Activated effector memory CD4-positive, alpha-beta T cell treated with anti-CD3 and anti-CD28 coated beads, Interleukin-2, amount 50 U/mL, for 16 hours (primary cell): ENCODE measurements around the gene BPIFB6.

Source experiments
- DNase-seq: peaks from one replicate; pipeline ENCODE4 v3.0.0-alpha.2; 2020

BPIFB6 gene

DNA sequence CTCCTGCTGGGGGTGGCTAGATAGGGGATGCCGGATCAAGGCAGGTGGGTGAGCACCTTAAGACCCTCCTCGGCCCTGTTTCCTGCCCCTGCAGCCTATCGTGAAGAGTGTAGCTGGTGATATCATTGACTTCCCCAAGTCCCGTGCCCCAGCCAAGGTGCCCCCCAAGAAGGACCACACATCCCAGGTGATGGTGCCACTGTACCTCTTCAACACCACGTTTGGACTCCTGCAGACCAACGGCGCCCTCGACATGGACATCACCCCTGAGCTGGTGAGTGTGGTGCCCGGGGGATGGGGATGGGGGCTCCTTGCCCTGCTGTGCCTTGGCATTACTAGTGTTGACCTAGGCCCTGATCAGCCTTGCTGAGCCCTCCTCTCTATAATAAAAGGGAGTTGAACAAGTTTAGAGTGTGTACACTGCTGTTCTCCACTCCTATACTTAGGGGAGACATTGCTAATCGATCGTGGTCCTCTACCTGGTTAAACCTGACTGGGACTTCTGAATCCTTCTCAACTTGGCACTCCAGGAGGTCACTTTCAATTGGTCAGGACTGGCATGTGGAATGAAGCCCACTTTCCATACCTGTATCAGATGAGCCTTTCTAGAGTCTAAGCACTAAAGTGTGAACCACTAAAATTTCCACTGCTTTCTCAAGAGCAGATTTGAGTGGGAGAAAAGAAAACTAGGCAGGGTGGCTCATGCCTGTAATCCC is 33.3 kb downstream of the BPIFB6 start:
- no peak for DNase-seq

DNA sequence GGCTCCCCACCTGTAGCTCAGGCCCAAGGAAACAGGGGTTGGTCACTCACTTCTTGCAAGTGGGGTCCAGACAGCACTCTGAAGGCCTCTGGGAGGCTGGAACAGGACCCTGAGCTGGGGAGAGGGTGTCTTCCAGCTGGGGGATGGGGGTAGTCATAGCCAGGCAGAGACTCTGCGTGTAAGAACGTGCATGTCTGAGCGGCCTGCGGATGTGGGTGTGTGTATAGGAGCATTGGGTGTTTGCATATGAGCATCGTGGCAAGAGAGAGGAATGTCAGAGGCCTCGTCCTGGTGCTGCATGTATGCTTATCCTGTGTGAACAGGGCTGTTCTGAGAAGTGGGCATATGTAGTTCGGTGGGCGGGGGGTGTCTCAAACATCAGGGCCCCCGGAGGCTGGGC is 34.3 kb downstream of the BPIFB6 start:
- no peak for DNase-seq

DNA sequence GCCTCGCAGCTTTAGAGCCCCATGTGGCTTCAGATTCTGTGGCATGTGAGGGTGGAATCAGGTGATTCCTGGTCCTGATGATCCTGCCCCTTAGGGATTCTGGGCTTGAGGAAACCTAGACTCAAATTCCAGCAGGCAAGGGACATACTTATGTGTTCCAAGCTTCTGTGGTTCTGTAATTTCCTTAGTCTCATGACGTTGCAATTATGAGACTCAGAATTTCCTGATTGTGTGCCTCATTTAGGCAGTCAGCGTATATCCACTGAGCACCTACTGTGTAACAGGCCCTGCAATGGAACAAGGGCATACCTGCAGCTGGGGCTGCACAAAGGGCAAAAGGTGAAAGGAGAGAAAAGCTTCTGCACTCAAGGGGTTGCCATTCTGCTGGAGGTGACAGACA is 36.4 kb downstream of the BPIFB6 start:
- no peak for DNase-seq

DNA sequence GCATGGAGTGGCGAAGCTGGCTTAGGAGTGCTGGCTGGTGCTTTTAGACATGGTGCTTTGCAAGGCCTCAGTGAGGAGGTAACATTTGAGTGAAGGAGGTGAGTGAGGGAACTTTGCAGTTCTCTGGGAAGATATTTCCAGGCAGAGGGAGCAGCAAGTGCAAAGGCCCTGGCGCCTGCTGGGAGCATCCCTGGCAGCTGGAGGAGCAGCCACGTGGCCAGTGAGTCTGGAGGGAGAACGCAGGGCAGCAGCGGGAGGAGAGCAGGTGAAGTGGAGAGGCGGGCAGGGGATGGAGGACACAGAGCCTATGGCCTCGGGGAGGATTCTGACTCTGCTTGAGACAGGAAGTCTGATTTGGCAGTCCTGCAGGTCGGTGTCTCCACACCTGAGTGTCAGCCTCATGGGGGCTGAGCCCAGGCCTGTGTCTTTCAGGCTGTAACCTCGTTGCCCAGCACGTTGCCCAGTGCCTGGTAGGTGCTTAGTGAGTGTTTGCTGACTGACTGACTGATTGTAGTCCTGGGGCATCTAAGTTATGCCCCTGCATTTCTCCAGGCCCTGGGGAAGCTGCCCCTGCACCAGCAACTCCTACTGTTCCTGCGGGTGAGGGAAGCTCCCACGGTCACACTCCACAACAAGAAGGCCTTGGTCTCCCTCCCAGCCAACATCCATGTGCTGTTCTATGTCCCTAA is 36.9 kb downstream of the BPIFB6 start:
- DNase-seq, result no peak

DNA sequence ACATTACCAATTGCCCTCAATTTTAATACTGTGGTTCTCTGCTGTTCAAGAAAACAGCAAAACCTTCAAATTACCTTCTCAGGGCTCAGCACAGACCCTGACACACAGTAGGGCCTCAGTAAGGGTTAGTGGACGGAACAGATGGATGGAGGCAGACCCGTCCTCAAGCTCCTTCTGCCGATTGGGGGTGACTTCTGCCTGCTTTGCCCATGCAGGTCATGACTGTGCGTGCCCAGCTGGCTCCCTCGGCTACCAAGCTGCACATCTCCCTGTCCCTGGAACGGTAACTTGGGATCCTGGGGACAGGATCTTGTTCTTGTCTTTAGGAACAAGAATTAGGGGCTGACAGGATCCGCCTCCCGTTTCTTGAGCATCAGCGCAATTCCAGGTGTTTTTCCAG is 38.2 kb downstream of the BPIFB6 start:
- no peak for DNase-seq

DNA sequence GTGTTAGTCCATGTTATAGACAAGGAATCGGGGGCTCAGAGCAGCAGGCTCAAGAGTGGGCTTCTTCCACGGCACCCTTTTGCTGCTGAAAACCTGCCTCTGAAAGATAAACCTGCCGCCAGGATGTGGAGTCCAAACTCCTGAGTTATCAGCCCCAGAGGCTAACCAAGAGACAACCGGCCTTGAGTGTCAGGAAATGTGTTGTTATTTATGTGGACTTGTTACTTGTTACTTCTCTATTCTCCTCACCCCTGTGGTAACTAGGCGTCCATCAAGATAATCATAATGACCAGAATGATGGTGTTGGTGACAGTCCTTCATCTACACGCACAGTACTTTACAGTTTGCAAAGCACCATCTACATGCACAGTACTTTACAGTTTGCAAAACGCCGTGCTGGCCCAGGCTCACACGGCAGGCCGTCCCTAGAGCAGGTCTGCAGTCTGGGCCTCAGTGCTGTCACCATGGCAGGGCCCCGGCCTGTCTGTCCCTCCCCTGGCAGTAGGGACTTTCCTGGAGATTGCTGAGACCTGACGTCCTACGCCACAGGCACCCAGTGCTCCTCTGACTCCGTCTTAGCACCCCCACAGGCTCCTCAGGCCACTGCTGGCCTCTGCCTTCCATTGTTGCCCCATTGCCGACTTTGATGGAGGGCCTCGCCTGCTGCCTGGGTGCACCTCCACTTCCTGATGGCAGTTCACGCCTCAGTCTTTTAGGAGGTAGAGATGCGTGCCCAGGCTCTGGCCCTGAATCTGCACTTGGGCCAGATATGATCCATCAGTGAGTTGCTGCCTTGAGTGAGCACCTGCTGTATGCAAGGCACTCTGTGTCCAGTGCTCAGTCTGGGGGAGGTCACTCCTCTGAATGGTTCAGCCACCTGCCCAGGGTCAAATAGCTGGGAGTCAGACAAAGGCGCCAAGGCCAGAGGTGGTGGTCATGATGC is 38.9 kb downstream of the BPIFB6 start:
- DNase-seq, result no peak

DNA sequence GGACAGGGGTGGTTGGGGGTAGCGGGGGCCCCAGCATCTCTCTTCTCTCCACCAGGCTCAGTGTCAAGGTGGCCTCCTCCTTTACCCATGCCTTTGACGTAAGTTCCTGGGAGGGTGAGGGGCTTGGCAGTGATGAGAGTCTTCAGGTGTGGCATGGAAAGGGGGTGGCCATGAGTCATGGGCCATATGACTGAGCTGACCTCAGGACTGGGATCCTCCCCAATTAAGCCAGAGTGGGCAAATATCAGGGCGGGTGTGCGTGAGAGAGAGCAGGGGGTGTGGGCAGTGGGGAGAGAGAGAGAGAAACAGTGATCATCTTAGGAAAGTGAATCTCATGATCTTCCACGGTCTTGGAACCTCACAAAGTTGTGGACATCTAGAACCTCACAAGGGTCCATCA is 39.8 kb downstream of the BPIFB6 start:
- no peak for DNase-seq

DNA sequence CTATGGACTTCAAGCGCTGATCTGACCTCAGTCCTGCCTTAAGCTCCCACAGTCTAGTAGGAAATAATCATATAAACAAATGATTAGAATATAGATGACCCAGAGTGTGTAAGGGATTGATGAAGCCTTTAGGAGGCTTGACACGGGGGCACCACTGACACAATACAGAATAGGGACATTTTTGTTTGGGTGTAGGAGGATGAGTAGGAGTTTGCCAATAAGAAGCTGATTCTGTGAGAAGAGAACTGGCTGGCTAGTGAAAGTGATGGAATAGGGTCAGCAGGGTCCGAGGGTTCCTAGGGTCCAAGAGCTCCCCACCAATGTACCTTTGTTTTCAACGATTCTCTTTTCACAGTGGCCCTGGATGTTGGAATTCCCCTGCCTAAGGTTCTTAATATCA is 40.9 kb downstream of the BPIFB6 start:
- no peak for DNase-seq

DNA sequence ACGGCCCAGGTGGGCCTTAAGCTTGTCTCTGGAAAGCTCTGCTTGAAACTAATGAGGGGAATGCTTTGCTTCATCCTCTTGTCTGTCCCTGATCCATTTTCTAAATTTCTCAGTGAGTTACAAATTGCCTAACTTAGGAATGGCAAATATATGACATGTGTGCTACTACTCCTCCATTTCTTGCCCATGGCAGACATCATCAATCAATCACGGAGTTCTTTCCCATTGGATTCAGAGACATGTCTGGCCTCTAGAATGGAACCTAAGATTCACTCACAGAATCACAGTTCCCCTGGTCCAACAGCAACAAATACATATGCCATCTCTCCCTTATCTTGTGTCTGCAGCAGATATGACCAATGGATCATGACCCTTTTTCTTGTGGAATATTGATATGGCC is 41.4 kb downstream of the BPIFB6 start:
- DNase-seq, result no peak

DNA sequence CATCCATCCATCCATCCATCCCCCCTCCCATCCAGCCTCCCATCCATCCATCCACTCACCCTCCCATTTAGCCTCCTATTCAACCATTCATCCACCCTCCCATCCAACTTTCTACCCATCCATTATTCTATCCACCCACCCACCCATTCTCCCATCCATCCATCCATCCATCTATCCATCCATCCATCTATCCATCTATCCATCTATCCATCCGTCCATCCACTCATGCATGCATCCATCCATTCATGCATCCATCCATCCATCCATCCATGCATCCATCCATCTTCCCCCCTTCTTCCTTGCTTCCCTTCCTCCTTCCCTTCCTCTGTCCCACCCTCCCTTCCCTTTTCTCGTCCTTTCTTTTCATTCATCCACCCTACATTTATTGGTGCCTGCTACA is 43.2 kb downstream of the BPIFB6 start:
- no peak for DNase-seq

DNA sequence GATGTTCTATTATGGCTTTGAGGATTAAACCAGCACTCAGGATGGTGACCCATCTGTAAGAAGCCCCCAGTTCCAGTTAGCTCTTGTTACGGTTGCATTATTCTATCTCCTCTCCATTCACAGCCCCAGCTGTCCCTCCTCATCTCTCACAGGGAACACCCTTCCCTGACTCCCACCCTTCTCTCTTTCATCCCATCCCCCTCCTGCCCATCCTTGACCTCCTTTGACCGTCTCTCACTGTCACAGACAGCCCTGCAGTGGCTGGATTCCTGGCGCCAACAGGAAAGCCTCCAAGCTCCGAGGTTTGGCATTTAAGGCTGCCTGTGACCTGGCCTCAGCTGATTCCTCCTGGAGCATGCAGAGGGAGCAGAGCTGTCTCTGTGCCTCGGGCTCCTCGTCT is 43.8 kb downstream of the BPIFB6 start:
- no peak for DNase-seq

DNA sequence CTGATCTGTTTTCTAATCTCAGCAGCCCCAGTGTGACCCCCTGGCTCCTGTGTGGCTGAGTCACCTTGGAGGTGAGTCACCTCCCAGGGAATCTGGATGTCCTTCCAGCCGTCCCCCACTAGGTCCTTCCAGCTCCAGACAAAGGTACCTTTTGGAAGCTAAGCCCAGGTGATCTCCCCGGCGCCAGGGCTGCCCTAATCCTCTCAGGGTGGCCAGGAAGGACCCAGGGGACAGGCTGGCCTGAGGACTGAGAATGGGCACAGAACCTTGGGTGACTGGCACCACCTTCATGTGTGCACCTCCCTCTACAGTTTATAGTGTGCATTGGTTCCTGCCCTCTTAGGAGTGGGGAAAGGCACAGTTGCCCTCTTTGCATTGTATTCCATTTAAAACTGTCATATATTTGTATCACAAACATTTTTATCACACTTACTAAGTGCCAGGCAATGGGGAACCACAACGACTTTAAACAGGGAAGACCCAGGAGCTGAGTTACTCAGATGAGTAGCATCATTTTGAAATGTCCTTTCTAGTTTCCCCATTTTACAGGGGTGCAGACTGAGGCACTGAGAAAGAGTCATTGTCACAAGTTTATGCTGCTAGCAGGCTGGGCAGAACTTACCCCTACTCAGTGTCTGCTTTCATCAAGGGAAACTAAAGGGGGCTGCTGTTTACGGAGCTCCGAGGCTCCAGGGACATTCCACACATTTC is 45.4 kb downstream of the BPIFB6 start:
- no peak for DNase-seq

DNA sequence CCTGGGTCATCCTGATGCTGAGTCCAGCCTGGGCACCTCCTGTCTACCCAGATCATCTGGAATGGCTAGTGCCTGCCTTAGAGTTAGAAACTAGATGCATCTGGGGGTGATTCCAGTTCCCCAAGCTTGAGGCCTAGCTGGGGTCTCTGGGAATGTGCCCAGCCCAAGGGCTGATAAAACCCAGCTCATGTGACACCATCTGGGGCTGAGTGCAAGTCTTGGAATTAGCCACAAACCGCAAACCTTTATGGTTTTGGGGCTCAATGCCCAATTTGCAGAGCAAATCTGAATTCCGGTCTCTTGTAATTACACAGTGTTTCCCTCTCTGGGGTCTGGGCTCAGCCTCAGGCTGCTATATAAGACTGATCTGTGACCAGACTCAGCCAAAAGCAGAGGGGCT is 47.8 kb downstream of the BPIFB6 start, which contains the start of gene BPIFB4:
BPIFB4 (plus strand) TSS at position 385 of the 400 bp plus-strand sequence. CDS start 1,884 bp downstream, outside the sequence.
- DNase-seq, result no peak

DNA sequence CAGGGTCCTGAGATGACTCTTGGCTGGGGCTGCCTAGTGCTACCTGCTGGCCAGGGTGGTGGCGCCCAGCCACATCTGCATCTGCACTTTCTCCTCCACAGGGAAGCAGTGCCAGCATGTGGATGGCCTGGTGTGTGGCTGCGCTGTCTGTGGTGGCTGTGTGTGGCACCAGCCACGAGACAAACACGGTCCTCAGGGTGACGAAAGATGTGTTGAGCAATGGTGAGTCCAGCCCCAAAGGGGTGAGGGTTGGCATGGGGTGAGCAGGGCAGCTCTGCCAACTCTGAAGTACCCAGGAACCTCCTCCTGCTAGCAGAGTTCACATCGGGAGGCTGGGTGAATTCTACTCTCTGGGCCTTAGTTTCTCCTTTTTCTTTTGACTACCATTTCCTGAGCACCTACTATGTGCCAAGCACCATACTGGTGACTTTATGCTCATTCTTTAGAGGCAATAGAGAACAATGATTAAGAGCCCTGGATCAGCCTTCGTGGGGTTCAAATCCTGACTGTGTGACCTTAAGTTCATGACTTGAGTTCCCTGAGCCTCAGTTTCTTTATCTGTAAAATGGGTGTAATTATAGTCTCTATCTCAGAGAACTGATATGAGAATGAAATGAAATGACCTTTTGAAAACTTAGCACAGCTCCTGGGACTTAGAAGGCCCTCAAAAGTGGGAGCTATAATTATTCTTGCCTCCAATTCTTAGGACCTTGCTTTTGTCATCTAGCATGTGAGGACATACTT is 50.1 kb downstream of the BPIFB6 start:
- no peak for DNase-seq

DNA sequence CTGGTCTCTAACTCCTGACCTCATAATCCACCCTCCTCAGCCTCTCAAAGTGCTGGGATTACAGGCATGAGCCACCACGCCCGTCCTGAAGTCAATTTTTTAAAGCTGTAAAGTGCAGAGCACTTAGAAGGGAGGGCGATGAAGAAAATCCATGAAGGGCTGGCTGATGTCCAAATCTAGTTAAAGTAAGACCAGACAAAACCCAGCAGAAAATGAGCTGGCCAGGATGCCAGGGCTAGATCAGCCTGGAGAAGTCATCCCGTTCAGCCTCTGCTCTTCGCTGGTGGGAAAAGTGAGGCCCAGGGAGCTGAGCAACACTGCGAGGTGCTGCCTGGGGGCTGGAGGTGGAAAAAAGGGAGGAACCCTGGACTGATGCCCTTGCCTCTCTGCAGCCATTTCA is 51.1 kb downstream of the BPIFB6 start:
- DNase-seq, result no peak

DNA sequence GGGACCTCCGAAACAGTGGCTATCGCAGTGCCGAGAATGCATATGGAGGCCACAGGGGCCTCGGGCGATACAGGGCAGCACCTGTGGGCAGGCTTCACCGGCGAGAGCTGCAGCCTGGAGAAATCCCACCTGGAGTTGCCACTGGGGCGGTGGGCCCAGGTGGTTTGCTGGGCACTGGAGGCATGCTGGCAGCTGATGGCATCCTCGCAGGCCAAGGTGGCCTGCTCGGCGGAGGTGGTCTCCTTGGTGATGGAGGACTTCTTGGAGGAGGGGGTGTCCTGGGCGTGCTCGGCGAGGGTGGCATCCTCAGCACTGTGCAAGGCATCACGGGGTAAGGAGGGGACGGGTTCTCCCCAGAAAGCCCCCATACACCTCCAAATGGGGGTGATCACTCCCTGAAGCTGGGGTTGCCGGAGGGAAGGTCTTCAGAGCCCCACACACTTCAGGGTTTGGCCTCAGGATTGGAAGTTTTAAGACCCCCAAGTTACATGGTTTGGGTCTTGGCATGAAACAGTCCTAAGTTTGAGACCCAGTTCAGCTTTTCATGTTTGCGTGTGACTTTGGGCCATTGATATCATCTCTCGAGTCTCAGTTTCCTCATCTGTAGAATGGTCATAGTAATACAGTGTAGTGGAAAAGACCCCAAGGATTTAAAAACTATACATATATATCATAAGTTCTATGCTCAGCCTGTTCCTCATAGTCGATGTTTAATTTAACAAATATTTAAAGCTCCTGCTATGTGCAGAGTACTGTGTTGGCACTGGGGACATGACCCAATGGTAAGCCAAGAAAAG is 52.3 kb downstream of the BPIFB6 start:
- DNase-seq, result no peak

DNA sequence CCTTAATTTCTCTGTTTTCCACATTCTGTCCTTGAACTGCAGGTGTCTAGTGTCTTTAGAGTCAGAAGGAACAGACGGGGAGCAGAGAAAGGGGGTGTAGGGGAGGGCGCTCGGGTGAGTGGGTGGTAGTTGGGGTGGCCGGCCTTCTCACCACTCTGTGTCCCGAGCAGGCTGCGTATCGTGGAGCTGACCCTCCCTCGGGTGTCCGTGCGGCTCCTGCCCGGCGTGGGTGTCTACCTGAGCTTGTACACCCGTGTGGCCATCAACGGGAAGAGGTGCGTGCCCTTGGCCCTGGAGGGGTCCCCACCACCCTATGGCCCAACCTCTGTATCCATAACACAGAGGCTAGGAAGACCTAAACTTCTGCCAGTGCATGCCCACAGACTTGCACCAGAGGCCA is 53.3 kb downstream of the BPIFB6 start:
- DNase-seq, result no peak

DNA sequence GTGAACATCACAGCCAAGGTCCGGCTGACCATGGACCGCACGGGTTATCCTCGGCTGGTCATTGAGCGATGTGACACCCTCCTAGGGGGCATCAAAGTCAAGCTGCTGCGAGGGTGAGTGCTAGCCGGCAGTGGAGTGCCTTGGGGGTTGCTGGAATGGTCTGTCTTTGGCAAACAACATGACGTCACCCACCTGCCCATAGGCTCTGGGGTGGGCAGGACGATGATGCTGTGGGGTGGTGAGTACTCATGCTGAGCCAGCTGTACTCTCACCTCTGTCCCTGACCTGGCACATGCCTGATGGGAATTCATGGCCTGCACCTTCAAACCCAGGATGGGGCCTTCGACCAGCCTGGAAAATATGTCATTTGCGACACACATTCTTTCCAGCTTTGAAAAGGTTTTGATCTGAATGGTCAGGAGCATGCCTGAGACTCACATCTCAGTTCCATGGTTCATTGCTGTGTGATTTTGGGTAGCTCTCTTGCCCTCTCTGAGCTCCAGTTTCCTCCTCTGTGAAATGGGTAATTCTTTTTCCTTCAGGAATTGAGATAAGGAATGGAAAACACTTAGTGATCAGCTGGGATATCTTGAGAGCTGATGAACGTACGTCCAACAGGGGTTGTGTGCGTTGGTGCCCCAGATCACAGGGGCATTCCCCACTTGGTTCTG is 54.7 kb downstream of the BPIFB6 start:
- no peak for DNase-seq

DNA sequence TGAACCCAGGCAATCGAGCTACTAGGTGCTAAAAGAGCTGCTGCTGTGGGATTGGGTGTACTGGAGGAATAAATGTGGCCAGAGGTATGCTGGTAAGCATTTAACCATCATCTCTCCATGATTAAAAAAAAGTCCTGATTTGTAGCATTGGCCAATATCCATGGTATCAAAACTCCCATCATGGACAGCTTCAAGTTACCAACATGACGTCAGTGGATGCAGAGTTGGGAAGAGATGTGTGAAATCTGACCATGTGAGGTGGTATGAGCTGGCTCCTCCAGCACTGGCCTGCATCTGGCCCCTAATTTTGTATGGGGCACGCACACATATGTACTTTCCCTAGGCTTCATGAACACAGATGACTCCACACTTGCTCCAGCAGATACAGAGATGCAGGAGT is 59.7 kb downstream of the BPIFB6 start:
- DNase-seq, result no peak

DNA sequence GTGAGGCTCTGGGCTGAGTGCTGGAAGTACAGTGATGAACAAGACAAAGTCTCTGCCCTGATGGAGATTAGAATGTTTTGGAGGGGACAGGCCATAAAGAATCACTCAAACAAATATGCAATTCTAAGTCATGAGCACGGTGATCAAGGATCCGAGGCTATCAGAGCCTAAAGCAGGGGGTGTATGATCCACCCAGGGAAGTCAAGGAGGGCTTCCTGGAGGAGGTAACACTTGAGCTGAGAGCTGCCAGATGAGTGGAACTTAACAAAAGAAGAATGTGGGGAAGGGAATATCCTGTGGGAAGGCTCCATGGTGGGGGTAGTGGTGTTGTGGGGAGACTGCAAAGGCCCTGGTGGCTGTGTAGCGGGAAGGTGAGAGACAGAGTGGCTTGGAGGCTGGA is 60.2 kb downstream of the BPIFB6 start:
- DNase-seq, result no peak

DNA sequence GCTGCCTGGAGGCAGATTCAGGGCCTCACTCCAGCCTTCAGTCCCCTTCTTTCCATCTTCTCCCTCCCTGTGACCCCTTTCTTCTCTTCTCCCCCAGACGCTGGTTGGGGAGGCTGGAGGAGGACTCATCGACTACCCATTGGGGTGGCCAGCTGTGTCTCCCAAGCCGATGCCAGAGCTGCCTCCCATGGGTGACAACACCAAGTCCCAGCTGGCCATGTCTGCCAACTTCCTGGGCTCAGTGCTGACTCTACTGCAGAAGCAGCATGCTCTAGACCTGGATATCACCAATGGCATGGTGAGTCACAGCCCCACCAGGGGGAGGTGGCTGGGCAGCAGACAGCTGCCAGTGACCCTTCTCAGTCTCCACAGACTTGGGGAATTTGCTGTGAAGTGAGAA is 60.9 kb downstream of the BPIFB6 start:
- DNase-seq, result no peak
